Esophagus (tissue), 2 donors: ENCODE data around the gene MTMR12. TPM values are rescaled to one million over a fixed set of nuclear protein-coding genes. Genes with fewer than 3 reads are reported as not detected.
"Not testable (repeated sequence)": the region's sequence is repeated elsewhere in the genome, so short reads cannot be mapped to it uniquely, and the experiment has no call there.

ENCODE experiments used
- H3K27ac ChIP-seq, 2 donors: one replicate each; pipeline ENCODE4 v1.5.1; 2013; ENCODE audit warnings: low read depth in 2 of 2, mild to moderate bottlenecking in 2 of 2, inconsistent platforms in 1 of 2, low read length in 1 of 2, moderate library complexity in 1 of 2
- H3K27me3 ChIP-seq, 2 donors: one replicate each; pipeline ENCODE4 v1.6.1; 2013; ENCODE audit warnings: low read length in 2 of 2, control low read depth in 1 of 2, mild to moderate bottlenecking in 1 of 2; ENCODE audit not compliant: insufficient read depth in 2 of 2, control insufficient read depth in 1 of 2
- H3K36me3 ChIP-seq, 2 donors: one replicate each; pipeline ENCODE4 v1.6.1; 2013; ENCODE audit warnings: low read length in 1 of 2; ENCODE audit not compliant: control insufficient read depth in 2 of 2, insufficient read depth in 2 of 2
- H3K4me1 ChIP-seq, 2 donors: one replicate each; pipeline ENCODE4 v1.6.1; 2013; ENCODE audit warnings: low read length in 1 of 2; ENCODE audit not compliant: control insufficient read depth in 2 of 2, insufficient read depth in 2 of 2
- H3K4me3 ChIP-seq, 2 donors: one replicate each; pipeline ENCODE4 v1.5.1; 2013; ENCODE audit warnings: low read length in 2 of 2, mild to moderate bottlenecking in 2 of 2, low read depth in 1 of 2, moderate library complexity in 1 of 2
- H3K9me3 ChIP-seq, 2 donors: one replicate each; pipeline ENCODE4 v1.6.1; 2013; ENCODE audit warnings: mild to moderate bottlenecking in 2 of 2, low read depth in 1 of 2, low read length in 1 of 2, moderate library complexity in 1 of 2; ENCODE audit not compliant: control insufficient read depth in 2 of 2, insufficient read depth in 1 of 2
- WGBS, 2 donors: extraction: QIAGEN DNeasy Blood & Tissue Kit; methylation state at CpG; one replicate each; pipeline ENCODE4 v1.1.7; 2013; 5-methylcytosine and 5-hydroxymethylcytosine counted together
- polyA plus RNA-seq, 2 donors: library from polyadenylated mRNA; stranded (reverse); fragments of 200-250 nt; gene quantifications; one replicate each; pipeline ENCODE4 v1.2.3, GENCODE V29; 2013
- donor health status: healthy with polysubstance abuse.
- donor health status: Bipolar disorder and iron deficiency.

MTMR12 gene
- polyA plus RNA-seq, 2 donors, result 5.2 to 8.2 TPM

DNA sequence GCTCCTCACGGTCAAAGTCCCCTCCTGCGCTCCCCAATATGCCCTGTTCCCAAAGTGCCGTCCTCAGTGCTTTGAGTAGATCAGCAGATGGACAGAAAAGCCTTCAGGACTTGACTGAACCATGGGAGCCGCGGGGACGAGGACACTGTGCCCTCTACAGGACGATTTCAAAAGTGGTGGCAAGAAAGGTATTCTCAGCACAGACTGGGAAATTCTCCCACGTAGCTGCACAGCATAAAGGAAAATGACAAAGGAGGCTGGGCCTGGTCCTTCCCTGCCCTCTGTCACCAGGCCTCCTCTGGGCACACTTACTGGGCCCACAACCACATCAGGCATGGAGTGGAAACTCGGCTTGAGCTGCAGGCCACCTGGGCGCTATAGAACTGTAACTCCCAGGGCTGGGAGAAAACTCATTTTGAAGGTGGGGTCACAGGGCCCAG lies 16.7 kb upstream of the MTMR12 start:
- H3K27me3 ChIP-seq, result no peaks in the 10 kb centered on the region
- peaks cover 0 to 8% of the 10 kb centered on the region in 2 donors for H3K4me1 ChIP-seq
- peak overlapping the region in 1 of 2 donors; percentile 74 for H3K27ac ChIP-seq
- 27 to 34% methylated on average over 10 of the region's 10 CpGs for WGBS, 2 donors
- no peaks in the 10 kb centered on the region for H3K36me3 ChIP-seq
- no peaks in the 10 kb centered on the region for H3K9me3 ChIP-seq
- H3K4me3 ChIP-seq, result no peak overlapping the region

DNA sequence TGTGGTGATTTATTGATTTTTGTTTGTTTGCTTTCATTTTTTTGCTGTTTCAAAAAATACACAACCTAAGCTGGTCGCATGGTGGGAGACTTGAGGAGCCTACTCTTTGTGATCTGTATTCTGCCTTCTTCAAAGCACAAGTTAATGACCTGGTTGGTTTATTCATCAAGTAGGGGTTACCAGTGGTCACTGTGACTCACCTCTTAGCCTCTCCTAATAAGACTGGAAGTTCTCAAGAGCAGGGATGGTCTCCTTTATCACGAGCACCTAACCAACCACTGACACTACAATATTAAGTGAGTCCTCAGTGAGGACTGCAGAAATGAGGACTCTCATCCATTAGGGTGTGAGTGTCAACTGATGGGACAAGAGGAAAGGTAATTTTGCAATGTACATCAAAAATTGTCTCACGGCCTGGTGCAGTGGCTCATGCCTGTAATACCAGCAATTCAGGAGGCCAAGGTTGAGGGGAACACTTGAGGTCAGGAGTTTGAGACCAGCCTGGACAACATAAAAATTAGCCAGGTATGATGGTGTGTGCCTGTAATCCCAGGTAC lies 13.6 kb upstream of the MTMR12 start:
- Histone ChIP-seq H3K4me3 (no peak overlapping the region), H3K4me1 (peaks cover 0 to 8% of the 10 kb centered on the region in 2 donors), H3K27ac (no peak overlapping the region), H3K36me3 (no peaks in the 10 kb centered on the region), H3K27me3 (no peaks in the 10 kb centered on the region), H3K9me3 (no peaks in the 10 kb centered on the region)
- 87% methylated on average over 3 of the region's 3 CpGs for WGBS, 2 donors

DNA sequence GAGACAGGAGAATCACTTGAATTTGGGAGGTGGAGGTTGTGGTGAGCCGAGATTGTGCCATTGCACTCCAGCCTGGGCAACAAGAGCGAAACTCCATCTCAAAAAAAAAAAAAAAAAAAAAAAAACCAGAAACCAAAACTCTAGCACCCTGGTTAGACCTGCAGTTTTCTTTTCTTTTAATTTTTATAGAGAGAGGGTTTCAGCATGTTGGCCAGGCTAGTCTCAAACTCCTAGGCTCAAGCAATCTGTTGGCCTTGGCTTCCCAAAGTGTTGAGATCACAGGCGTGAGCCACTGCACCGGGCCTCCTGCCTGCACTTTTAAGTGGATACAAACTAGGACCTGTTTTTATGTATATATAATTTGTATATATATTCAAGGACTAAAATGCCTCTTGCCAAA lies 12.9 kb upstream of the MTMR12 start:
- H3K36me3 ChIP-seq, result no peaks in the 10 kb centered on the region
- H3K4me1 ChIP-seq, result peaks cover 0 to 8% of the 10 kb centered on the region in 2 donors
- H3K27me3 ChIP-seq, result no peaks in the 10 kb centered on the region
- WGBS, 2 donors, result 83 to 87% methylated on average over 3 to 4 of the region's 4 CpGs
- H3K9me3 ChIP-seq, result no peaks in the 10 kb centered on the region
- H3K27ac ChIP-seq, result no peak overlapping the region
- no peak overlapping the region for H3K4me3 ChIP-seq

DNA sequence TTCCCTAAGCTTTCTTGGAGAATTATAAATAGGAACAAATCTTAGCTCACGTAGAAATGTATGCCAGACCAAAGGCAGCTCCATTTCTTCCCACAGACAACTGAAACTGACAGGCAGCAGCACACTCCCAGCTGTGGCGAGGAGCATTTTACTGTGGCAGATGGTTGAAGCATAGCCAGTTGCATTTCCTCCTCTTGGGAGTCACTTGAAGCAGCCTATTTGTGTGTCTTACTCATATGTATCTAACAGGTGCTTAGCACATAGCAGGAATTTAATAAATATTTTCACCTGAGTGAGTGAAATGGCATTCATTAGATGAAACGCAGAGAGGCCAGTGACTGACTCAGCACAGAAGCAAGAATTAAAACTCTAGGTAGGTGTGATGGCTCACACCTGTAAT lies 12.3 kb upstream of the MTMR12 start:
- Histone ChIP-seq H3K4me1 (peaks cover 0 to 4% of the 10 kb centered on the region in 2 donors), H3K36me3 (no peaks in the 10 kb centered on the region), H3K9me3 (no peaks in the 10 kb centered on the region), H3K4me3 (no peak overlapping the region), H3K27ac (peak overlapping the region; percentile 10 to 42), H3K27me3 (no peaks in the 10 kb centered on the region)
- WGBS, 2 donors, result 57 to 71% methylated on average over 3 of the region's 3 CpGs

DNA sequence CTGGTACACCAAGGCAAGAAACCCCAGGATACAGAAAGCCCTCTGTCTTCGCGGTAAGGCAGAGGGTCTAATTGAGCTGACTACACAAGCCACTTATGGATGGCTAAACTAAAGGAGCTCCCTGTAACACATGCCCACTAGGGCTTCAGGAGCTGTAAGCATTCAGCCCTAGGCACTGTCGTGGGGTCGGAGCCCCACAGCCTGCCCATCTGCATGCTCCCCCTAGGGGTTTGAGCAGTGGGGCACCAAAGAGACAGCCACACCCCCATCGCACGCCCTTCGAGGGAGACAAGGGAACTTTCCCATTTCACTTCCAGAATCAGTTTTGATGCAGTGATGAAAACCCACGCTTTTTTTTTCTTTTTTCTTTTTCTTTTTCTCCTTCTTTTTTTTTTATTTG lies 11.0 kb upstream of the MTMR12 start:
- Histone ChIP-seq H3K27ac (no peak overlapping the region), H3K4me1 (no peaks in the 10 kb centered on the region), H3K4me3 (no peak overlapping the region), H3K9me3 (no peaks in the 10 kb centered on the region), H3K27me3 (no peaks in the 10 kb centered on the region), H3K36me3 (no peaks in the 10 kb centered on the region)
- 82 to 85% methylated on average over 8 of the region's 8 CpGs for WGBS, 2 donors

DNA sequence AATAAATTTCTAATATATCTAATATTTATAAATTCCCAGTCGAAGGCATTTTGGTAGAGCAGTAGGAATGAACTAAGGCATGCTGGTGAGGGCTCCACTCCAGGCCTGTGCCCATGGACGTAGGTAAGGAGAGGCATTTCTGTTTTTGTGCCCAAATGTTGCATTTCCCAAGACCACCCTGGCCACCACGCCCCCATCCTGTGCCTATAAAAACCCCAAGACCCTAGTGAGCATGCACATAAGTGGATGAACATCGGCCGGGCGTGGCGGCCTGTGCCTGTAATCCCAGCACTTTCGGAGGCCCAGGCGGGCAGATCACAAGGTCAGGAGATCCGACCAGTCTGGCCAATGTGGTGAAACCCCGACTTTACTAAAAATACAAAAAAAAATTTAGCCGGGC lies 10.1 kb upstream of the MTMR12 start:
- Histone ChIP-seq H3K4me1 (no peaks in the 10 kb centered on the region), H3K36me3 (no peaks in the 10 kb centered on the region), H3K4me3 (no peak overlapping the region), H3K9me3 (no peaks in the 10 kb centered on the region), H3K27ac (no peak overlapping the region), H3K27me3 (no peaks in the 10 kb centered on the region)
- 95 to 96% methylated on average over 12 of the region's 12 CpGs for WGBS, 2 donors

DNA sequence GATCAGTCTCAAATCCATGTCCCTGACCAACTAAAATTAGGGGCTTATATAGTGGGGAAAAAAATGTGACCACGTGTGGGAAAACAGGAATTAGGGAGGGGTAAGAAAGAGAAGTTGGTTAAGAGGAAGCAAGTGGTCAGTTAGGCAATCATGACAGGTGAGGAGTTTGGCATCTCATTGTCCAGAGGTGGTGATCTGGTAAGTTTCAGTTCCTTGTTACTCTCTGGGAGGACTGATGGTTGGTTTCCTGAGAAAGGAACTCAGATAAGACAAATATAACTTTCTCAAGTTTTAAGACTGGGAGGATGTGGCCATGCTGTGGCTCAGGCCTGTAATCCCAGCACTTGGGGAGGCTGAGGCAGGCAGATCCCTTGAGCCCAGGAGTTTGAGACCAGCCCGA lies 9.0 kb upstream of the MTMR12 start:
- not testable (repeated sequence) for H3K27ac ChIP-seq, H3K9me3 ChIP-seq, H3K27me3 ChIP-seq, H3K4me3 ChIP-seq, H3K36me3 ChIP-seq, H3K4me1 ChIP-seq
- 84% methylated on average over 2 of the region's 2 CpGs for WGBS, 2 donors

DNA sequence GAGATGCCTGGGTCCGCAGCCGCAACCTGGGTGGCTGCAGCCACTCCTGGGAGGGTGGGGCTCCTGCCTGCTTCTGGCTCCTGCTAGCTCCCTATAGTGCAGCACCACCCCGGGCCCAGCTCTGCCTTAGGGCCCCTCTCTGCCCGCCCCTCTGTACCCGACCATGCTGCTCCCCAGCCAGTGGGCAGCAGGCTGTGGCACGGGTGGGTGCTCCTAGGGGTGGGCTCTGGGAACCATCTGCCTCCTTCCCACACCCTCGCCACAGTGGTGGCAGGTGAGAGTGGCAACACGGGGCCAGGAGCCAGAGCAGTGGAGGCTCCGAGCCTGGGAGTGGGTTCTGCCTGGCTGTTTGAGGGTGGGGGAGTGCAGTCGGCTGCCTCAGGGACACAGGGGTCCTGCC lies 7.8 kb upstream of the MTMR12 start:
- H3K4me1 ChIP-seq, result peaks cover 0 to 2% of the 10 kb centered on the region in 2 donors
- no peaks in the 10 kb centered on the region for H3K27me3 ChIP-seq
- H3K9me3 ChIP-seq, result no peaks in the 10 kb centered on the region
- H3K4me3 ChIP-seq, result no peak overlapping the region
- no peak overlapping the region for H3K27ac ChIP-seq
- WGBS, 2 donors, result 89 to 93% methylated on average over 10 of the region's 10 CpGs
- H3K36me3 ChIP-seq, result no peaks in the 10 kb centered on the region

DNA sequence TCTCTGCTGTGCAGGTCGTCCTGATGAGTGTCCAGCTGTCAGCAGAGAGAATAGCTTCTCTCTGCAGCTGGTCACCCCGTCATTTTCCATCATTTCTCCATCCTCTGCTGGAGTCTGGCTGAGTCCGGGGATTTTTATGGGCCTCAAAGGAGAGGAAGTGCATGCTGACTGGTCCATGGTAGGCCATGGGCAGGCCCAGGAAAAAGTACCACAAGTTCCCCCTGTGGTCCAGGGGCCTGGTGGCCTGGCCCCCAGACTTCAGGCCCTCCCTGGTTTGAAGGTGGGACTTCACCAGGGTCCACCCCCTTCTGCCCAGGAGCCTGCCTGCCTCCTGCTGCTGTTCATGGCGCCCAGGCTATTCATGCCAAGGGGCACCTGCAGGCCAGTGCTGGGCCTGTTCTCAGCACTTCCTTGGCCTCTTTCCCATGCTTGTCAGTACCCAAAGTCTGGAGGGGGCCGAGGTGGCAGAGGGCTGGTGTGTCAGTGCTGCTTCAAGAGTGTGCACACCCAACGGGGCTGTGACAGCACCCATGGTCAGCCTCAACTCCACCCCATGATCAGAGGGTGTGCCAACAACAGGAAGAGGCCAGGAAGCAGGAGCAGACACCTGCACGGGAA lies 7.3 kb upstream of the MTMR12 start:
- H3K9me3 ChIP-seq, result no peaks in the 10 kb centered on the region
- 73 to 78% methylated on average over 7 of the region's 7 CpGs for WGBS, 2 donors
- no peak overlapping the region for H3K27ac ChIP-seq

DNA sequence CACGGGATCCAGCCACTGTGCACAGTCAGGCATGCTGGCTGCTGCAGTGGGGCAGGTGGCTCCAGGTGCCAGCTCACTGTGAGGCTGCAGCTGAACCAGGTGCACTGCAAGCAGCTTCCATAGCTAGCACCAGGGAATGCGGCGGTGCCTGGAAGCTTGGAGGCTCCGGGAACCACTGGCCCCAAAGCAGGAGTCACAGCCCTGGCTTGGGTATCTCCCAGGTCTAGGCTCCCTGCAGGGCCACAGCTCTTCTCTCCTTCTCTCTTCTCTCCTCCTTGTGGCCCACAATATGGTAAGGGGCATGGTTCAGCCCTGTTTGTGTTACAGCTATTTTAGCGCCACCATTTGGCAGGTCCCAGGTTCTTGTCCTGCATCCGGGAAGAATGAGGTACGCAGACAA lies 6.7 kb upstream of the MTMR12 start:
- Histone ChIP-seq H3K4me3 (no peak overlapping the region), H3K27me3 (no peaks in the 10 kb centered on the region), H3K36me3 (no peaks in the 10 kb centered on the region), H3K9me3 (no peaks in the 10 kb centered on the region), H3K4me1 (peaks cover 0 to 2% of the 10 kb centered on the region in 2 donors), H3K27ac (no peak overlapping the region)
- WGBS, 2 donors, result 84 to 87% methylated on average over 7 of the region's 7 CpGs

More for the DNA sequence above, 7.3 kb upstream of the MTMR12 start:
- Histone ChIP-seq H3K4me1 (peaks cover 0 to 2% of the 10 kb centered on the region in 2 donors), H3K27me3 (no peaks in the 10 kb centered on the region), H3K4me3 (no peak overlapping the region), H3K36me3 (no peaks in the 10 kb centered on the region)
